ENCODE data around the gene BRD7.
"Not testable (repeated sequence)": the region's sequence is repeated elsewhere in the genome, so short reads cannot be mapped to it uniquely, and the experiment has no call there.

The BRD7 gene

DNA sequence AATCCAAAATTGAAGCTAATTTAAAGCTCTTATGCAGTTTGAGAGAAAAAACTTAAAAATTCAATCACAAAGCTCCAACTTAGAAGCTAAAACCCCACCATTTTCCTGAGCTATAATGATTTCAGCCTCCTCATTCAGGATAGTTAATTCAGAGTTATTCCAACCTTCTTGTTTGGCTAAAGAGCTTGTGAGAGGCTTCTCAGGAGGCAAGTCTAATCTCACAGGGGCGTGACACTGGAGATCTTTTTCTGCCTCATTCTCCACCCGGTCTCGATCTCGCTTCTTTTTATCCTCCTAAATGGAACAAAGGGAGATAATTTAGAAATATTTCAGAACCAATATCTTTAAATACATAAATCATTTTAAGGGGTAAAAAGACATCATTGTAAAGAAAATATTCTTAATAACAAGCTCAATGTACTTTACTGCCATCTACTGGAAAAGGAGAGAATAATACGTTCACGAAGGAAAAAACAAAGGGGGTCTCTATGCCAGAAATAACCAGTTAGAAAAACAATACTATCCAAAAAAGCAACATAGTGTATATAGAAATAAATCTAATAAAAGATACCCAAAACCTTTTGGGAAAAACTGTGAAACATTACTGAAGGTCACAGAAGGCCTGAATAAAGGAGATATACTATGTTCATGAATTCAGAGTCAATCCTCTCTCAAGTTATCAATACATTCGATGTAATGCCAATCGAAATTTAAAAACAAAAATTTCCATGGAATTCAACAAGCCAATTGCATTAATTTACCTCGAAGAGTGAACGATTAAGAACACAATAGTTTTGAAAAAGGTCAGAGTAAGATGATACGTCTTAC lies 13.9 kb downstream of the BRD7 start:
- DNase-seq (ENCODE audit: low spot score), result no peak

DNA sequence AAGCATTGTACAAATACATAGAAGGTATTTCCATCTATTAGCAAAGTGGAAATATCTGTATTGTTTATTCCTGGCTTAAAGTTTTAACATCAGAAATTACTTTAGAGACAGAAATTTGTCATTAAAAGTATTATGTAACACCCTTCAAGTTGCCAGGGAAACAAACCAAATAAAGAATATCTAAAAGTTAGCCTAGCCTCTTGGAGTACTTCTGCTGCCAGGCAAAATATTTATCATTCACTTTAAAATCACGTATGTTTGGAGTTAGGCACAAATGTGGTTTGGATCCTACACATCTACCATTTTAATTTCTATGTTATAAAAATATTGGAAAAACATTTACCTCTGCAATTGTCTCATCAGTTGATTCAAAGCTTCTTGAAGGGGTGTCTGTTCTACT lies 14.7 kb downstream of the BRD7 start:
- no peak for DNase-seq (ENCODE audit: low spot score)

DNA sequence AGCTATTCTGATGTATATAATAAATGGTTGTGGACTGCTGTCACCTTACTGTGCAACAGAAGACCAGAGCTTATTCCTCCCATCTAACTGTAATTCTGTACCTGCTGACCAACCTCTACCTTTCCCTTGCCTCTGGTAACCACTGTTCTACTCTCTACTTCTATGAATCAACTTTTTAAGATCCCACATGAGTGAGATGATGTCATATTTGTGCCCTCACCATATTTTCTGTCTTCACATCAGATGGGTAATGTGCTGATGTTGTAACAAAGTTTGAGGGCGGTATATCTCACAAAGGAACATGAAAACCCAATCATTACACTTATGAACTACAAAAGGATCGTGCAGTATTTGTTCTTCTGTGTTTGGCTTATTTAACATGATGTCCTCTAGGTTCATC lies 16.8 kb downstream of the BRD7 start:
- no peak for DNase-seq (ENCODE audit: low spot score)

DNA sequence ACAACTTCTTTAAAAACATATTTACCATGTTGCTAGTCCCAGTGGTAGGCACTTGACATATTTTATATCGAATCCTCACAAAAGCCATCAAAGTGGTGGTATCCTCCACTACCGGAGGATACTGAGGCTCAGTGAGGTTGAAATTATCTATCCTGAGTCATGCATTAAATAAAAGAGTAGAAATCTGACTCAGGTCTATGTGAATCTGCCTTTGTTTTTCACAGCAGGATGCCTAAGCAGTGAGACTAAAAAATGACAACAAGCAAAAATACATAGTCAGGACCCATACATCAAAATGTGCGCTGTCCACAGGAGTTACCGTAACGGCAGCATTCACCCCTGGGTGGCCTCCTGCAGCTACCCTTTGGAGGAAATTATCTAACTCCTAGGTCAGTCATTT lies 17.7 kb downstream of the BRD7 start:
- DNase-seq (ENCODE audit: low spot score), result no peak

DNA sequence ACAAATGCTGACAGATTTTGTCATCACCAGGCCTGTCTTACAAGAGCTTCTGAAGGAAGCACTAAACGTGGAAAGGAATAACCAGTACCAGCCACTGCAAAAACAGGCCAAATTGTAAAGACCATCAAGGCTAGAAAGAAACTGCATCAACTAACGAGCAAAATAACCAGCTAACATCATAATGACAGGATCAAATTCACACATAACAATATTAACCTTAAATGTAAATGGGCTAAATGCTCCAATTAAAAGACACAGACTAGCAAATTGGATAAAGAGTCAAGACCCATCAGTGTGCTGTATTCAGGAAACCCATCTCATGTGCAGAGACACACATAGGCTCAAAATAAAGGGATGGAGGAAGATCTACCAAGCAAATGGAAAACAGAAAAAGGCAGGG lies 23.6 kb downstream of the BRD7 start:
- not testable (repeated sequence) for DNase-seq (ENCODE audit: low spot score)

DNA sequence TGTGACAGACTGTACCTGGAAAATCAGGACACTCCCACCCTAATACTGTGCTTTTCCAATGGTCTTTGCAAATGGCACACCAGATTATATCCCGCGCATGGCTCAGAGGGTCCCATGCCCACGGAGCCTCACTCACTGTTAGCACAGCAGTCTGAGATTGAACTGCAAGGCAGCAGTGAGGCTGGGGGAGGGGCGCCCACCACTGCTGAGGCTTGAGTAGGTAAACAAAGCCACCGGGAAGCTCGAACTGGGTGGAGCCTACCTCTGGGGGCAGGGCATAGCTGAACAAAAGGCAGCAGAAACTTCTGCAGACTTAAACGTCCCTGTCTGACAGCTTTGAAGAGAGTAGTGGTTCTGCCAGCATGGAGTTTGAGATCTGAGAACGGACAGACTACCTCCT lies 25.2 kb downstream of the BRD7 start:
- DNase-seq (ENCODE audit: low spot score), result not testable (repeated sequence)

DNA sequence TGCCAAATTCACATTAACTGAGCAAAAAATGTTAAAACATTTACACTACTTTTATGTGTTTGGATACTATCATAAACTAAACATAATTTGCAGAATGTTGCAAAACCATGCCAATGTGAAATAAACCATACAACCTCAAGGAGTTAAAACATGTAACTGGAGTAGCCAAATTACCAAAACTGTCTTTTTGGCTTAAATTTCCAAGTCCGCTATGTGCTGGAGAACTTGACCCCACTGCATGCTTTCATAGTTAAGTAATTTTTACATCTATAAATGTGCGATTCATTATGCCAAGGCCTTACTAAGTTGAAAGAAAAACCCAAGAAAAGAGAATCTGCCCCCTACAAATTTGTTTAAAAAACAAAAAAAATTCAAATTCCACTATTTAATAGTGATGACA lies 28.2 kb downstream of the BRD7 start:
- DNase-seq (ENCODE audit: low spot score), result peak; percentile 22

DNA sequence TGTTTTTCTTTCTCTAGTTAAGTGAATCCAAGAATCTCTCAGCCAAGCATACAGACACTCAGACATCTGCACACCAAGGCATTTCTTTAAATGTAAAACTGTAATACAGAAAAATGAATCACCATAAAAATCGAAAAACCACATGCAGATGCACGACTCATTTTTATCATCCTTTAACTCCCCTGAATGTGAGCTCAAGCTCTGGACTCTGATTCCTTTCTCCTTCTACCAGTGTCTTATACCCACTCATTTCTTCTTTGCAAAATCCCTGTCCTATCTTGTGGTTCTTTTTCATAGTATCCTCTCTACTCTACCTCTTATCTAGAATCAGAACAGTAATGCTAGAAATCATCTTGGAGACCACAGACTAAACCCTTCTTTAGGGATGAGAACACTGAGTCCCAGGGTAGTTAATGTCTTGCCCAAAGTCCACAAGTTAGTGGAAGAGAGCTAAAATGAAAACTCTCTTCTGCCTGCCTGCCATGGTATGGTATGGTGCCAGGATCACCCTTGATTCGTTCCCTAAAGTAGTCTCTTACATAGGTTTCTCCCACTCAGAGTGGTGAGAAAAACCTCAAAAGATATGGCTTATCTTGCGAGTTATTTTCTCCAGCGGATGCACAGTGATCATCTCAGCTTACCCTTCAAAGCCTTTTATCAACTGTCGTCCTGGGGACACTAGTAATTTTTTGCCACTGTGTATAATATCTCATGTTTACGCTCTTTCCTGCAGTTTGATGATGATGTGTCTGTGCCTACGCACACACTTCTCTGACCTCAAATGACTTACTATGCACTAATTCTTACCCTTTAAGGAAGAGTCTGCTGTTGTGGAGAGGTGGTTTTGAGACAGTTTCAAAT lies 30.2 kb downstream of the BRD7 start:
- no peak for DNase-seq (ENCODE audit: low spot score)

DNA sequence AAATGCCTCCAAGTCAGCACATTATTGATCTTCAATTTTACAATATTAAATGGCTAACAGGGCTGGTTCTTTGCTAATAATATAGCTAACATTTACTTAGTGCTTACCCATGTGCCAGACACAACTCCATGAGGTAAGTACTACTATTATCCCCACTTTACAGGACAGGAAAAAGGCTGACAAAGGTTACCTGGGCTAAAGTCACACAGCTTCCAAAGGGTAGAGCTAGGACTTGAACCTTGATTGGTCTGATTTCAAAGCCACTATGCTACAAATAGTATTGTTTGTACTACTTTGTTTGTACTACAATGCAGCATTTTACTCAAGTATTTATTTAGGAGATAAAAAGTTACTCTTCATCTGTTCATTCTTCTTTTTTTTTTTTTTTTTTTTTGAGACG lies 31.9 kb downstream of the BRD7 start:
- DNase-seq (ENCODE audit: low spot score), result no peak

DNA sequence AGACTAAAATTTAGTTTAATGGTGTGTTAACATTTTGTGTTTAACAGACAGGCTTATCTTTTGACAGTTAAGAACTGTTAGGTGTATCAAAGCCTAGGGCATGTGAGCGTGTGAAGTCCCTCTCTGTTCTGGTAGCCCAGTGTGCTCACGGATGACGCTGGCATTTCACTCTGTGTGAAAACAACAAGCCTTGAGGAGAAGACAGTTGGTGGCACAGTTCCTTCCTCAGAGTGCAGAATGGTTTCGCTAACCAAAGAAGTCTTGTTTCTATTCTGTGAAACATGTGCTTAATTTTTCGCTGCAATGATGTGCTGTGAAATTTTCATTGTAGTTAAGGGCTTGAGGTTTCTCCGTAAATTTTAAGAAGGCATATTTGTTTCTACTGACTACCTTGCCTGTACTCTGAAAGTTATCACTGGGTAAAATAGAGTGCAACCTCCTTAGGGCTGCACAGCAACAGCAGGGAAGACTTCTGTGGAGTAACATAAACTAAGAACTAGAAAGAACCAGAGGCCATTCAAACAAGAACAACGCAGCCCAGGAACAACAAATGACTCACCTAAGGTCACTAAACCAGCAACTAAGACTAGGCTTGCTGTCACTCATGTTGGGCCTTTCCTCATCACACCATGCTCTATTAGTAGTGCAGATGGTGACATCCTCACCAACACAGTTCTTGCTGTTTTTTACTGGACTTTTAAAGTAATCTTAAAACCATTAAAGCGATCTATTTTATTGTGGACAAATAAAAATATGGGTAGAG lies 33.4 kb downstream of the BRD7 start:
- DNase-seq (ENCODE audit: low spot score), result no peak

DNA sequence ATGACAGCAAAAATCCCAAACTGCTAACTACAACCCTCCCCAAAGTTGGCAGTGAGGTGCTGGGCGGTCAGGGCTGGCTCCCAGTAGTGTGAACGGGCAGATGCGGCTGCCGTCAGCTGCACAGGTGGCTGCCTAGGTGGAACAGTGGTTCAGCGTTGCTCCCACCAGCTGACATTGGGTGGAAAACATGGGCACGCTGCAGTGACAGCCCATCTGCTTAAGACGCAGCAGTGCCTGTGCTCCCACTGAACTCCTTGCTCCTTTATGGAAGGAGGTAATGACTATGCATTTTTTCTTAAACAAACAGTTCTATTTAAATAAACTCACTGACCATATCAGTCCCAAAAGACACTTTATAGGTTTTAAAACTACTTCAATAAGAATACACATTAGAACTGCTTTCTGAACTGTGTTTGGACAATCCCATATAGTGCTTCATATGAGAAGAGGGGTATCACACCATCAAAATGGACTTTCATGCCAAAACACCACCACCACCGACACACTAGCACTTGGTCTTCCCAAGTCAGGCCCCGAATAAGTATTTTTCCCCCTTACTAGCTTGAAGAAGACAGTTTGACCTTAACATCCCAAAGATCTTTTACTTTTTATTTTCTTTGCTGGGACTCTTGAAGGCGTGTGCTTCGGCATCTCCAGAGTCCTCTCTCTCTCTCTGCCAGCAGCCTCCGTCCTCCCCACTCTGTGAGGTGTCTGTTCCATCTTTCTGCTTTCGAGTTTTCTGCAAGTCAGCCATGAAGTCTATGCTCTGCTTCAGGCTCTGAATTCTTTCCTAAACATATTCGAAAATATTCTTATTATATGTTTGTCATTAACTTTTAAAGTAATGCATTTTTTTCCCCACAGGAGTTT lies 34.4 kb downstream of the BRD7 start:
- no peak for DNase-seq (ENCODE audit: low spot score)

DNA sequence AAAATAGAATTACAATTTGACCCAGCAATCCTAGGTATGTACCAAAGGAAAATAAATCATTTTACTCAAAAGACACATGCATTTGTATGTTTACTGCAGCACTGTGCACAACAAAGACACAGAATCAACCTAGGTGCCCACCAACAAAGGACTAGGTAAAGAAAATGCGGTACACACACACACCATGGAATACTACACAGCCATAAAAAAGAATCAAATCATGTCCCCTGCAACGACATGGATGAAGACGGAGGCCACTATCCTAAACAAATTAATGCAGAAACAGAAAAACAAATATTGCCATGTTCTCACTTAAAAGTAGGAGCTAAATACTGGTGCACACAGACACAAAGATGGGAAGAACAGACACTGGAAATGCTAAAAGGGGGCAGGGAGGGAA lies 36.2 kb downstream of the BRD7 start:
- no peak for DNase-seq (ENCODE audit: low spot score)

DNA sequence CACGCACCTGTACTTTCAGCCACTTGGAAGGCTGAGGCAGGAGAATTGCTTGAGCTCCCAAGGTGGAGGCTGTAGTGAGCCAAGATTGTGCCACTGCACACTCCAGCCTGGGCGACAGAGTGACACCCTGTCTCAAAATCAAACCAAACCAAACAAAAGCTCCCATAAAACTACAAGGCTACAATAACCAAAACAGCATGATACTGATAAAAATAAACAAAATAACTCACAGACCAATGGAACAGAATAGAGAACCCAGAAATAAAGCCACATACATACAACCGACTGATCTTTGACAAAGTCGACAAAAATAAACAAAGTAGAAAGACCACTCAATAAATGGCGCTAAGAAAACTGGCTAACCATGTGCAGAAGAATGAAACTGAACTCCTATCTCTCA lies 37.2 kb downstream of the BRD7 start:
- no peak for DNase-seq (ENCODE audit: low spot score)

DNA sequence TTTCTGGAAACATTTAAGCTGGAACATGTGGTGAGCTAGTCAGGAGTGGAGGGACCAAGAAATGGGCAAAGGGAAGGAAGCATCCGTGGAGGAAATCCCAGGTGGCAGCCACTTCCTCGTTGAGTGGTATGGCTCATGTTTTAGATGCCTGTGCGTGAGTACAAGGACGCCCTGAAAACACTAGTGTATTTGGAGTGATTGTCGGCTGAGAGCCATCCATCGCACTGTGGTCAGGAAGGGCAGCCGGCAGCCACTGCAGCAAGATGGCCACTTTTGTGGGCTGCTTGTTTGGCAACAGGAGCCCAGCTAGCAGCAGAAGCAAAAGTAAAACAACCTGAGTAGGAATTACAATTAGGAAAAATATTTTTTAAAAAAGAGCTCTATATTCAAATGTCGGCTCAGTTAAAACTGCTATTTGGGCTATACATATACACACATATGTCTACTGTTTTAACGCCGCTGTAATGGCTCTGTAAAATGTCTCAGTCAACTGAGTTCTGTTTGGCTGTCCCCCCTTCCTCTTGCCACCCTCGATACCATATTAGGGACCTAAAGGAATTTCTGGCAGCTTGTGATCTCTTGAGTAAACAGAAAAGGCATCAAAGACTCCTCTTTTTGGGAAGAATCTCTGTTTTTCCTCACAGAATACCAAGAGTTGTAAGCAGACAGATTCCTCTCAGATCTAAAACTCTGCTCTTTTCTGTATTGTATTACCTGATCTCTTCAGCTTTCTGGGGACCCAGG lies 39.2 kb downstream of the BRD7 start:
- DNase-seq (ENCODE audit: low spot score), result no peak

DNA sequence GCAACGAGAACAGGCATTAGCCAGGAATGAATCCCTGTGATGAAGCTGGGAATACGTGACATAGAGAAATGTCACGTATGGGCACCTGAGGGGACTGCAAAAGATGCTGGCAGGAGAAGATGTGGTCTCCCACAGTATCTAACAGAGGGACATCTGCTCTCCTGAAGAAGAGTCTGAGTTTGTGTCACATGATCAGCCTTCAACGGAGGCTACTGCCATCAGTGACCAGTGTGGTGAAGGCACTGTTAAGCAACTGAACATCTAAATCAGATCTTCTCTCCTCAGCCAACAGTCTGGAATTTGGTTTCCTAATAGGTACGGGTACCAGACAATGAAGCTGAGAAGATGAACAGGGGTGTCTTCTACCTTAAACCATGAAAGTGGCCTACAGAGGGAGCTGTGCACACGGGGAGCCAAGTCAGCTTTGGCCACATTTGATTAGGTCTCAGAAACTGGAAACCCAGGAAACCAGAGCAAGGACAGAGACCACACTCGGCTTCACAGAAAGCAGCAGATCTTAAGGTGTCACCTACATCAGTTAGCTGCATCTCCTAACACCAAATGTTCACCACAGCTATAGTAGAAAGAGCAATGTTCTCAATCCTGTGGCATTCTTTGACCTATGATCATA lies 41.8 kb downstream of the BRD7 start:
- peak; percentile 51 for DNase-seq (ENCODE audit: low spot score)

DNA sequence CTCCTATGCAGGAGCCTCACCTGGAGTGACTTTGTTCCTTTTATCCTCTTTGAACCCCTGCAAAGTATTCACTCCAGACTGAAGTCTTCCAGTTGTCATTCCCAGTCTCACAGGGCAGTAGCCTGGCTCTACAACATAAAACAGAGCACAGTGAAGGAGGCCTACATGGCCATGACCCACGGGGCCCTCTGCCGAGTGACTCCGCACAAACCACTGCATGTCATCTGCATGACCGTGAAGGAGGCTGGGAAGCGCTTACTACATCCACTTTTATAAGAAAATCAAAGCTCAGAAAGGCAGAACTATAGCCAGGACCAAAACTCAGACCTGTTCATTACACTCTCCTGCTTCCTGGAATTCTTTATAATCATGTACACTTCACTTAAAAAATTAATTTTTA lies 42.5 kb downstream of the BRD7 start:
- DNase-seq (ENCODE audit: low spot score), result no peak

DNA sequence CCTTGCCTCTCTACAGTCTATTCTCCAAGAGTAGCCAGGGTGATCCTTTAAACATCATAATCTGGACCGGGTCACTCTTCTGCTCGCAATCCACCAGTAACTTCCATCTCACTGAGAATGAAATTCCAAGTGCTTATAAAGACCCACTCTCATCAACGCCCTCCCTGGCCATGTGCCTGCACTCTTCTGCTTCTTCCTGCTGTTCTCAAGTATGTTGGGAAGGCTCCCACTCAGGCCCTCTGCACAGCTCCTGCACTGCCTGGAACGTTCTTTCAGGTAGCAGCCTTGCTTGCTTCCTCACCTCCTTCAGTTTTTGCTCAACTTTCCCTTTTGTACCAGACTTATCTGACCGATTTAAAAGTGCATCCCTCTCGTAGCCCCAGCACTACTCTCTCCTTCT lies 44.4 kb downstream of the BRD7 start:
- no peak for DNase-seq (ENCODE audit: low spot score)

DNA sequence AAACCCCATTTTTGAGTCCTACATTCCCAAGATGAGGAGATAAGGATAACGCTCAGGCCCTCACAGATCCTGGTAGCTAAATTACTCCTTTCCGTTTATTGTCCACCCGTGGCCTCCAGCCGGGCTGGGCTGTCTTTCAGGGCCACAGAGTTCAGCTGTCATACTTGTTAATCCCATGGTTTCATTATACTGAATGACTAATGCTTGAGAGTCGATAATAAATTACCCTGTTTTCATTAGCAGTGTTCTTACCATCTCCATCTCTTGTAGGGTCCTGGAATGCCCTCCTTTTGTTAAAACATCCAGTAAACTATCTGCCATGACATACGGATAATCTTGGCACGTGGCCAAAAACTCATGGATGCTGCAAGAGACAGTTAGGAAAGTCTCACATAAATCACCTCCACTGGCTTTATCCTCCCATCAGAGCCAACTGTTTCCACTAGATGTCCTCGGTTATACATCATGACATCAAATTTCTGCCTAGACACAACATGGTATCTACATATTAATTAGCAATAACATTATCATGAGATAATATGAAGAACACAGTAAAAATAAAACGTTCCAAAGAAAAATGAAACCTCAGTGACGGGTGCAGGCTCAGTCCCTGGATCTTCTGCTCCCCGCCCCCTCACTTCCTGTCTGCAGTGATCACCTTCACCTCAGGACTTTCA lies 45.3 kb downstream of the BRD7 start:
- peak; percentile 37 for DNase-seq (ENCODE audit: low spot score)

DNA sequence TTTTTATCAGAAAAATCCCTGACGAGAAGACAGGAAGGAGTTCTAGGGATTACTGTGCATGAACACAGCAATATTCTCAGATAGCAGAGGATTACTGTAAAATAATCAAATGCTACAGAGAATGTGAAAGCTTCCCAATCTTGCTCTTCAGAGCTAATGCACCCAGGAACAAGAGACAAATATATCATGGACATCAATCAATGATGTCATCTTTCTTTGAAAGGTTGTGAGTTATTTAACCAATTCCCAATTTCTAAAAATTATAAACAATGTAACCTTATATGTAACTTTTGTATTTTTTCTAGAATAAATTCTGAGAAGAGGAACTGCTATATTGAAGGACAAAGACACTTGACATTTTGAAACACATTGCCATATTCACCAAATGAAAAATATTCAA lies 46.5 kb downstream of the BRD7 start:
- DNase-seq (ENCODE audit: low spot score), result no peak

DNA sequence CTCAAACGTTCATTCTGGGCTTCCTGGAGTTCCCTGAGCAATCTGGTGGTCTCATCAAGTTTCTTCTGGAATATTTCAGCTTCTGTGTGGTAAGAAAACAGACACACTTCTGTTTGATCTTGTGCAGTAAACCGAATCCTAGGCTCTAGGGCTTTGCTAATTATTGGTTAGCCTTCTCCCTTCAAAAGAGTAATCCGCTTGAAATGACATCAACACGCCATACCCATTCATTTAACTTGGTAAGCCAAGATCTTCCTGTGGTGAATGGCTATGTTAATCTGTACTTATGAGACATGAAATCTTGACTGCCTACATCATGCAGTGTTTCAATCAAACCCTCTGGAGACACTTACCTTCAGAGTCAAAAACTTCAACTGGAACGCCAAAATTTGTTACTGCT lies 48.5 kb downstream of the BRD7 start:
- DNase-seq (ENCODE audit: low spot score), result no peak

Data from AG20443 (cell line).